K562 (cell line): ENCODE measurements around the gene FKRP. TPM values are rescaled to one million over a fixed set of nuclear protein-coding genes. Genes with fewer than 3 reads are reported as not detected.

ENCODE experiments used
- ATF7 ChIP-seq: fragments of 450-650 bp; IDR thresholded peaks from 2 replicates; pipeline ENCODE4 v1.7.1; 2014; ENCODE audit warnings: mild to moderate bottlenecking, moderate library complexity
- CBX1 ChIP-seq: sonication (generic); IDR thresholded peaks from 2 replicates; pipeline ENCODE4 v1.6.1; 2016; ENCODE audit warnings: antibody characterized with exemption, low read depth, mild to moderate bottlenecking
- DDX20 ChIP-seq: fragments of 450-650 bp; IDR thresholded peaks from 2 replicates; pipeline ENCODE4 v1.6.1; 2016; ENCODE audit warnings: missing genetic modification characterization, low read depth, mild to moderate bottlenecking, missing compliant biosample characterization, moderate library complexity
- GABPA ChIP-seq: fragments of 200-800 bp; sonication (Bioruptor generic); conservative IDR thresholded peaks from 2 replicates; pipeline ENCODE4 v1.6.1; 2016; ENCODE audit warnings: low read depth, missing genetic modification characterization, missing compliant biosample characterization
- GABPB1 ChIP-seq: sonication (generic); formaldehyde crosslinking; IDR thresholded peaks from 2 replicates; pipeline ENCODE4 v1.8.0; 2022; ENCODE audit warnings: mild to moderate bottlenecking, missing genetic modification reagents
- HCFC1 ChIP-seq: IDR thresholded peaks from 2 replicates; pipeline ENCODE4 v1.6.1; 2012; ENCODE audit warnings: low read depth, low read length, improper control_type of control experiment
- JUN ChIP-seq, 2 experiments: sonication (generic) in 1 of 2; formaldehyde crosslinking in 1 of 2; IDR thresholded peaks; 2 replicates each; pipeline versions ENCODE4 v1.6.1 to v1.8.0; 2012 to 2022; ENCODE audit warnings: borderline replicate concordance in 2 of 2, mild to moderate bottlenecking in 2 of 2, improper control_type of control experiment in 1 of 2, low read depth in 1 of 2, low read length in 1 of 2, missing genetic modification reagents in 1 of 2
- MEF2A ChIP-seq: IDR thresholded peaks from 2 replicates; pipeline ENCODE4 v1.6.1; 2011; ENCODE audit warnings: low read depth, mild to moderate bottlenecking, low read length, moderate library complexity; ENCODE audit not compliant: control insufficient read depth
- NRF1 ChIP-seq, 2 experiments: fragments of 450-650 bp; IDR thresholded peaks in 1 of 2; conservative IDR thresholded peaks in 1 of 2; 2 replicates each; pipeline ENCODE4 v1.6.1; 2014; ENCODE audit warnings: mild to moderate bottlenecking in 2 of 2
- PRMT5 ChIP-seq: sonication (generic); formaldehyde crosslinking; IDR thresholded peaks from 2 replicates; pipeline ENCODE4 v1.5.0; 2020; ENCODE audit warnings: missing genetic modification reagents
- RBM34 ChIP-seq: fragments of 200-400 bp; formaldehyde crosslinking; IDR thresholded peaks from 2 replicates; pipeline ENCODE4 v1.6.1; 2018; ENCODE audit warnings: low read length, borderline replicate concordance; ENCODE audit not compliant: insufficient read depth
- SIN3A ChIP-seq, 2 experiments: fragments of 150-350 bp in 1 of 2; IDR thresholded peaks; 2 replicates each; pipeline ENCODE4 v1.6.1; 2011 to 2016; ENCODE audit warnings: borderline replicate concordance in 2 of 2, low read depth in 2 of 2, low read length in 2 of 2, mild to moderate bottlenecking in 2 of 2, moderate library complexity in 2 of 2; ENCODE audit not compliant: control insufficient read depth in 1 of 2
- SP1 ChIP-seq: sonication (generic); formaldehyde crosslinking; IDR thresholded peaks from 2 replicates; pipeline ENCODE4 v1.8.1; 2022; ENCODE audit warnings: mild to moderate bottlenecking, missing genetic modification reagents
- SPI1 ChIP-seq: IDR thresholded peaks from 2 replicates; pipeline ENCODE4 v1.6.1; 2011; ENCODE audit warnings: low read depth, low read length, control low read depth, borderline replicate concordance
- TEAD4 ChIP-seq, 2 experiments: sonication (generic) in 1 of 2; formaldehyde crosslinking in 1 of 2; IDR thresholded peaks; 2 replicates each; pipeline versions ENCODE4 v1.6.1 to v1.8.0; 2012 to 2022; ENCODE audit warnings: borderline replicate concordance in 1 of 2, inconsistent platforms in 1 of 2, low read length in 1 of 2, mild to moderate bottlenecking in 1 of 2, missing genetic modification reagents in 1 of 2
- ZBTB7A ChIP-seq: IDR thresholded peaks from 2 replicates; pipeline ENCODE4 v1.6.1; 2011; ENCODE audit warnings: low read depth, mild to moderate bottlenecking, low read length, moderate library complexity, borderline replicate concordance; ENCODE audit not compliant: control insufficient read depth
- ZFX ChIP-seq: sonication (generic); formaldehyde crosslinking; IDR thresholded peaks from 2 replicates; pipeline ENCODE4 v1.8.0; 2022; ENCODE audit warnings: mild to moderate bottlenecking, missing genetic modification reagents, moderate library complexity
- ZNF232 ChIP-seq: sonication (generic); formaldehyde crosslinking; IDR thresholded peaks from 2 replicates; pipeline ENCODE4 v1.8.0; 2022; ENCODE audit warnings: mild to moderate bottlenecking, missing genetic modification reagents
- polyA plus RNA-seq, 8 experiments: library from polyadenylated mRNA; depleted of rRNA in 4 of 8; stranded (reverse) in 5 of 8; unstranded in 3 of 8; fragments of >200 nt; fragmentation: Nextera tagmentation in 2 of 8; fragmentation: Illumina TruSeq in 1 of 8; extraction: Ambion mirVana in 2 of 8; extraction: Trizol in 1 of 8; gene quantifications; 2 replicates each; pipeline versions ENCODE4 v1.2.1 to v1.2.3, GENCODE V29; 2011 to 2014; ENCODE audit warnings: inconsistent platforms in 1 of 8, missing spikeins in 1 of 8
- total RNA-seq, 7 experiments: library from RNA; depleted of rRNA in 6 of 7; stranded (reverse); fragments of >200 nt in 6 of 7; fragmentation: Illumina TruSeq in 2 of 7; extraction: Trizol in 2 of 7; gene quantifications; 2 replicates each; pipeline versions ENCODE4 v1.2.1 to v1.2.3, GENCODE V29; 2011 to 2021; ENCODE audit warnings: low replicate concordance in 1 of 7
- TF ChIP-seq, protein P1 (sequence below): sonication (generic); formaldehyde crosslinking; IDR thresholded peaks from 2 replicates; pipeline ENCODE4 v1.8.0; 2022; ENCODE audit warnings: missing genetic modification reagents, mild to moderate bottlenecking, moderate library complexity, borderline replicate concordance
- TF ChIP-seq, protein P2 (sequence below): fragments of 450-650 bp; IDR thresholded peaks from 2 replicates; pipeline ENCODE4 v1.6.1; 2016

Gene FKRP
- total and polyA plus RNA-seq, 9 of the 15 experiments (the other 6 are each of a cell fraction or from before 2014, with no cell fraction given), result 0.68 to 16.1 (median 6.5) TPM

GRCh38 chr19:46717034-46717715 is 28.7 kb upstream of the FKRP start, which contains the start of gene PRKD2 (continued):
- TF ChIP-seq NRF1 (conservative IDR thresholded peaks at IDR 0.05 in 1 of 2, IDR thresholded peaks at IDR 0.05 in 1 of 2), result 0 out of 4 replicates have a peak, but pooled peaks of 1 of the 2 experiments have one; percentile 20
- no peak for TF ChIP-seq JUN (IDR thresholded peaks at IDR 0.05; ENCODE audit: borderline replicate concordance, low read depth, low read length)
- 0 out of 2 replicates have a peak, but pooled peaks have one; percentile 31 for TF ChIP-seq JUN (CRISPR knock-in tag; IDR thresholded peaks at IDR 0.05; ENCODE audit: borderline replicate concordance)
- peak; percentile 48; the same call in 1 of the 2 replicates for TF ChIP-seq SPI1
- TF ChIP-seq GABPB1 (CRISPR knock-in tag), result peak; percentile 70; the same call in 1 of the 2 replicates
- TF ChIP-seq RBM34, result no peak
- no peak for TF ChIP-seq DDX20 (tag)
- 0 out of 2 replicates have a peak, but pooled peaks have one; percentile 20 for TF ChIP-seq ATF7
- no peak for TF ChIP-seq TEAD4 (IDR thresholded peaks at IDR 0.05; ENCODE audit: low read length)
- no peak for TF ChIP-seq TEAD4 (CRISPR knock-in tag; IDR thresholded peaks at IDR 0.05; ENCODE audit: borderline replicate concordance)
- TF ChIP-seq PRMT5 (CRISPR knock-in tag), result no peak
- TF ChIP-seq SIN3A (IDR thresholded peaks at IDR 0.05; ENCODE audit: borderline replicate concordance in 2 of 2, control insufficient read depth in 1 of 2, low read depth in 2 of 2, low read length in 2 of 2), result no peak
- TF ChIP-seq, protein P1, sequence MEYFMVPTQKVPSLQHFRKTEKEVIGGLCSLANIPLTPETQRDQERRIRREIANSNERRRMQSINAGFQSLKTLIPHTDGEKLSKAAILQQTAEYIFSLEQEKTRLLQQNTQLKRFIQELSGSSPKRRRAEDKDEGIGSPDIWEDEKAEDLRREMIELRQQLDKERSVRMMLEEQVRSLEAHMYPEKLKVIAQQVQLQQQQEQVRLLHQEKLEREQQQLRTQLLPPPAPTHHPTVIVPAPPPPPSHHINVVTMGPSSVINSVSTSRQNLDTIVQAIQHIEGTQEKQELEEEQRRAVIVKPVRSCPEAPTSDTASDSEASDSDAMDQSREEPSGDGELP (CRISPR knock-in tag), result peak; percentile 22; the same call in 1 of the 2 replicates
- TF ChIP-seq ZNF232, result no peak
- 0 out of 2 replicates have a peak, but pooled peaks have one; percentile 4 for TF ChIP-seq MEF2A
- no peak for TF ChIP-seq HCFC1
- TF ChIP-seq, protein P2, sequence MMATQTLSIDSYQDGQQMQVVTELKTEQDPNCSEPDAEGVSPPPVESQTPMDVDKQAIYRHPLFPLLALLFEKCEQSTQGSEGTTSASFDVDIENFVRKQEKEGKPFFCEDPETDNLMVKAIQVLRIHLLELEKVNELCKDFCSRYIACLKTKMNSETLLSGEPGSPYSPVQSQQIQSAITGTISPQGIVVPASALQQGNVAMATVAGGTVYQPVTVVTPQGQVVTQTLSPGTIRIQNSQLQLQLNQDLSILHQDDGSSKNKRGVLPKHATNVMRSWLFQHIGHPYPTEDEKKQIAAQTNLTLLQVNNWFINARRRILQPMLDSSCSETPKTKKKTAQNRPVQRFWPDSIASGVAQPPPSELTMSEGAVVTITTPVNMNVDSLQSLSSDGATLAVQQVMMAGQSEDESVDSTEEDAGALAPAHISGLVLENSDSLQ, result peak; percentile 98
- no peak for TF ChIP-seq CBX1
- peak; percentile 46; the same call in 1 of the 2 replicates for TF ChIP-seq SP1 (CRISPR knock-in tag)
- peak; percentile 47 for TF ChIP-seq ZFX (CRISPR knock-in tag)
- TF ChIP-seq ZBTB7A, result peak; percentile 92; the same call in 1 of the 2 replicates
- peak; percentile 81 for TF ChIP-seq GABPA (tag)
